ACC112 (cell line): ENCODE results near the gene DOCK2.

Experiments
- H2AFZ ChIP-seq: fragments of 200-600 bp; sonication (generic); one replicate; pipeline ENCODE4 v1.6.0; 2017; ENCODE audit warnings: antibody characterized with exemption, low read length; ENCODE audit not compliant: unreplicated experiment
- H3K27ac ChIP-seq: fragments of 200-600 bp; sonication (generic); 2 replicates; pipeline ENCODE4 v1.5.1; 2014; ENCODE audit warnings: low read depth, mild to moderate bottlenecking, antibody characterized with exemption, low read length, moderate library complexity
- H3K27me3 ChIP-seq: fragments of 200-600 bp; sonication (generic); 2 replicates; pipeline ENCODE4 v1.6.1; 2014; ENCODE audit warnings: mild to moderate bottlenecking, antibody characterized with exemption, low read length, moderate library complexity, mixed read lengths; ENCODE audit not compliant: insufficient read depth
- H3K36me3 ChIP-seq: fragments of 200-600 bp; sonication (generic); 2 replicates; pipeline ENCODE4 v1.6.1; 2016; ENCODE audit warnings: mild to moderate bottlenecking, antibody characterized with exemption, low read length, moderate library complexity, mixed read lengths; ENCODE audit not compliant: insufficient read depth
- H3K4me1 ChIP-seq: fragments of 200-600 bp; sonication (generic); one replicate; pipeline ENCODE4 v1.6.1; 2016; ENCODE audit warnings: low read length, mixed read lengths; ENCODE audit not compliant: insufficient read depth, unreplicated experiment, control insufficient read depth
- H3K4me3 ChIP-seq: fragments of 200-600 bp; sonication (generic); 2 replicates; pipeline ENCODE4 v1.5.1; 2014; ENCODE audit warnings: mild to moderate bottlenecking, low read depth, low read length
- H3K79me2 ChIP-seq: fragments of 200-600 bp; sonication (generic); one replicate; pipeline ENCODE4 v1.6.0; 2016; ENCODE audit warnings: low read length; ENCODE audit not compliant: control insufficient read depth, unreplicated experiment, insufficient read depth

DOCK2 gene

DNA sequence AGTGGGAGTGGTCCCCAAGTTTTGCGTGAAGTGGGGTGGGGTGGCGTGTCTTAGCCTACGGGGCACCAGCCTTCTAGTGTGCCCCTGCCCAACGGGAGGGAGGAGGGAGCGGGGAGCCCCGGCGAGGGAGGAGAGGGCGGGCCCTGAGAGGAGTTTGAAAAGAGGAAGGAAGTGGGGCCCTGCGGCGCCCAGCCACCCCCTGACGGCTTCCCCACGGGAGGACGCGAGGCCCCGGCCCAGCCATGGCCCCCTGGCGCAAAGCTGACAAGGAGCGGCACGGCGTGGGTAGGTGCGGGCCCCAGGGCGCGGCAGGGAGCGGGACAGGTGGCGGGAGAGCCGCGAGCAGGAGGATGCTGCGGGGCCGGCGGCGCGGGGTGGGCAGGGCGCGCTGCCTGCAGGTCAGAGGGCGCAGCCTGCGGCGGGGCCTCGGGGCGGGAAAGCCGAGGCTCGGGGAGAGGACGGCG is at the start of gene DOCK2:
Gene DOCK2, plus strand, starts transcription at position 191 of the 464 bp plus-strand sequence. Its CDS starts 52 bp downstream, at position 243.
- Histone ChIP-seq H2AFZ (peak within 1 kb of the TSS; percentile 58), H3K79me2 (no peaks in the 10 kb centered on the region), H3K4me3 (peak within 1 kb of the TSS; percentile 78), H3K27ac (no peak within 1 kb of the TSS), H3K4me1 (no peaks in the 10 kb centered on the region), H3K27me3 (no peaks in the 10 kb centered on the region), H3K36me3 (no peaks in the 10 kb centered on the region)

DNA sequence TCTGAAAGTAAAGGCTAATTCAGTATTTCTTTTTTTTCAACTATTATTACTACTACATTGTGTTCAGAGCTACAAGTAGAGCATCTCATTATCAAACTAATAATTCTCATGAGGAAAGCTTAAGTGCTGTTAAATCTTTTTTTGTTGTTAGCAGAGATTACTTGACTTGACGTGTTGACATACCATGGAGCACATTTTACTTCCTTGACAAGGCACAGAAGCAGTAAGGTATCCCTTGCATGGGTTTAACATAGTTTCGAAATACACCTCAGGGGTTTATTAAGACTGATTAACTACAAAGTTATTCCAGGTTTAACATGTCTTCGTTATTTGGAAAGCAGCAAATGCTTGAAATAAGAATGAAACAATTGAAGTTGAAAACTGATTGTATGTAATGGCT is 46.5 kb upstream of the DOCK2 start:
- Histone ChIP-seq H3K27ac (no peak overlapping the region), H3K4me1 (peaks cover 52% of the 10 kb centered on the region), H3K36me3 (peaks cover 64% of the 10 kb centered on the region), H2AFZ (no peak overlapping the region), H3K79me2 (peaks cover 73% of the 10 kb centered on the region), H3K4me3 (no peak overlapping the region), H3K27me3 (no peaks in the 10 kb centered on the region)

DNA sequence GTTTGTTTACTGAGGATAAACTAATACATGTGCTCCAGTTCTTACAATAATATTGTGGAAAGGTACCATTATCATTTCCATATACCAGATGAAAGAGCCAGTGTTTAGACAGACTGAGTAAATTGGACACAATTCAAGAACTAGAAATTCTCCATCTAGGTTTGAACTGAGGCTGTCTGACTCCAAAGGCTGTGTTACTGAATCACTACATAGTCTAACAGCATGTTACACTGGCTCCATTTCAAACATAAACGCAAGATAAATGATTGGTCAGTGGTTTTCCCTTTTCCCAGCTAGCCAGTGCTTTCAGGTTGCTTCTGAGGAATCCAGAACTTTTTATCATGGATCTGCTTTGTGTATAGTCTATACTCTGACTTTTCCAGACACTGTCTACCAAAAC is 45.4 kb upstream of the DOCK2 start:
- Histone ChIP-seq H3K27ac (no peak overlapping the region), H2AFZ (no peak overlapping the region), H3K79me2 (peaks cover 63% of the 10 kb centered on the region), H3K36me3 (peaks cover 69% of the 10 kb centered on the region), H3K27me3 (no peaks in the 10 kb centered on the region), H3K4me3 (no peak overlapping the region), H3K4me1 (peaks cover 41% of the 10 kb centered on the region)

DNA sequence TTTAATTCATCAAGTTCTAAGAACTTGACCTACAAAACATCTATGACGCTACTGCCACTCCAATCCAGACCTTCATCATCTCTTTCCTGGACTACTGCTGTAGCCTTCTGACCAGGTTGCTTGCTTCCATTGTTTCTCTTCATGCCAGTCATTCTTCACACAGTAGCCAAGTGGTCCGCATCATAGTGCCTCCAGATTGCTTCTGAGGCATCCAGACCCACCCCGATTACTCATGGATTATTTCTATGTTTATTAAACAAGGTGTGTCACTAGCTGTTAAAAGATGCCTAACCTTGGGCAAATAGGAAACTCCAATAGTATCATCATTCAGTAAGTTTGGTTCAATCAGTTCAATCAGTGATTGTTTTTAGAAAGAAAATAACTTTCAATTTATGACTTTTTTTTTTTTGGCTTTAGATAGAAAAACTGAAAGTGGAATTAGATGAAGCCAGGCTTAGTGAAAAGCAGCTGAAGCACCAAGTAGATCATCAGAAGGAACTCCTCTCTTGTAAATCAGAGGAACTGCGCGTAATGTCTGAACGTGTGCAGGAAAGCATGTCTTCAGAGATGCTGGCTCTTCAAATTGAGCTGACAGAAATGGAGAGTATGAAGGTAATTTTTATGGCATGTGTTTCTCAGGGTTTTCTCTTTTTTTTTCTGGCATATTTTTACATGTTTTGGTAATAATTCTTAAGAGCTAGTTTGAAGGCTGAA is 44.0 kb upstream of the DOCK2 start:
- Histone ChIP-seq H3K36me3 (peaks cover 80% of the 10 kb centered on the region), H3K27ac (no peak overlapping the region; the same call in 1 of the 2 replicates), H3K79me2 (peaks cover 52% of the 10 kb centered on the region)

DNA sequence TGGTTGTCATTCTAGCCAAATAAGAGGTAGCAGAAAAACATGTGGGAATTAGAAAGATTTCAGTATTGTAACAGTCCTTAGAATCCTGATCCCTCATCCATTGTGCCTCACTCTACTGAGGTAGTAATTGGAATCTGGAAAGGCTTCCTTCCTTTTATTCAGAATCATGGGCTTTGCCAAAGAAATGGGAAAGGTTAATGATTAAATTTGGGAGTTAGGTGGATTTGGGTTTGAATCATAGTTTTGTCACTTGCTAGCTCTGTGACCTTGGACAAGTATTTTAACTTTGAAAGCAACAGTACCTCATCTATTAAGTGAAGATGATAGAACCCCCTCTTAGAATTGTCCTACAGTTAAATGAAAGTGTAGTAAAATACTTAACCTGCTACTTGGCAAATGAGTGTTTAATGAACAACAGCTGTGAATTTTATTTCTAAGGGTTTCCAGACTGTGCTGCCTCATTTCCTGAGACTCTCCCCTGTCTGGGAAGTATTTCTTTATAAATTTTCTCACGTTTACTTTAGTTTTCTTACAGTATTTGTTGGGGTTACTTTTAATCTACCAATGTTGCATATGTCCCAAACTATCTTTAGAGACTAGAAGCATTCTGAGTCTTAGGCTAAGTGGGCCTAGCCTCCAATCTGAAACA is 41.8 kb upstream of the DOCK2 start:
- Histone ChIP-seq H3K27ac (no peak overlapping the region), H2AFZ (no peak overlapping the region), H3K79me2 (peaks cover 34% of the 10 kb centered on the region), H3K4me1 (peaks cover 25% of the 10 kb centered on the region), H3K27me3 (no peaks in the 10 kb centered on the region), H3K36me3 (peaks cover 85% of the 10 kb centered on the region), H3K4me3 (no peak overlapping the region)

More for the DNA sequence above, 44.0 kb upstream of the DOCK2 start:
- Histone ChIP-seq H3K4me3 (no peak overlapping the region), H3K4me1 (peaks cover 27% of the 10 kb centered on the region), H3K27me3 (no peaks in the 10 kb centered on the region), H2AFZ (no peak overlapping the region)

DNA sequence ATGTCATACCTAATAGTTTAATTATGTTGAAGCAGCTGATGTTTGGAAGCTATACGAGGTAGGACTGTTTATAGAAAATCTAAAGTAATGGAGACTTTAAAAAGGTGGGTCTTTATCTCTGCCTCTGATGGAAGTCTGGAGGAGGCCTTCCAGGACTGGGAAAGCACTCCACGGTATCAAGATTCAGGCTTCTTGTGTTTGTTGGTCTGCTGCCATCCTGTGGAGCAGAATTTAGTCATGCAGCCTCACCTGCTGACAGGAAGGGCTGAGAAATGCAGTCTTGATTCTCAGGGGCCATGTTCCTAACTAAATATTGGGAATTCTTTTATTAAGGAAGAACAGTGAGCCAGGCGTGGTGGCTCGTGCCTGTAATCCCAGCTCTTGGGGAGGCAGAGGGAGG is 37.6 kb upstream of the DOCK2 start:
- peaks cover 84% of the 10 kb centered on the region for H3K36me3 ChIP-seq
- H2AFZ ChIP-seq = no peak overlapping the region

DNA sequence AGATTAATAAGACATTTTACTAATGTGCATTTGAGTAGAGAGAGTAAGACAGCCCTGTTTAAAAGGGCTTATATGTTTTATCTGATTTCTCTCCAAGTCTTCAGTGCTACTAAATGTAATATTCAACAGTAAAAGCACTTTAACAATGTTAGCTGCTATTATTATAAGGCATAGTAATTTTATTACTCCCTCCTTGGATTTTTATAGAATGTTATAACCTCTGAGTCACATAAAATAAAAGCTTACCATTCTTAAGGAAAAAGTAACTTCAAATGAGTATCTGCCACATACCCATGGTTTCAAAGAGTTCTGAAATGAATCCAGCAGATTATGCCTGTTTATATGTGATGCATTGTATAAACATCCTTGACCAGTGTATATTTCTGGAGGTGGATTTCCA is 34.5 kb upstream of the DOCK2 start:
- no peaks in the 10 kb centered on the region for H3K27me3 ChIP-seq
- H3K4me1 ChIP-seq = peaks cover 18% of the 10 kb centered on the region
- peaks cover 67% of the 10 kb centered on the region for H3K36me3 ChIP-seq
- H2AFZ ChIP-seq = no peak overlapping the region
- H3K27ac ChIP-seq = peak overlapping the region; percentile 54
- H3K4me3 ChIP-seq = no peak overlapping the region
- H3K79me2 ChIP-seq = peaks cover 5% of the 10 kb centered on the region

More for the DNA sequence above, 37.6 kb upstream of the DOCK2 start:
- H3K4me1 ChIP-seq = peaks cover 21% of the 10 kb centered on the region
- H3K4me3 ChIP-seq = no peak overlapping the region
- H3K27me3 ChIP-seq = no peaks in the 10 kb centered on the region
- no peak overlapping the region for H3K27ac ChIP-seq
- peaks cover 13% of the 10 kb centered on the region for H3K79me2 ChIP-seq

DNA sequence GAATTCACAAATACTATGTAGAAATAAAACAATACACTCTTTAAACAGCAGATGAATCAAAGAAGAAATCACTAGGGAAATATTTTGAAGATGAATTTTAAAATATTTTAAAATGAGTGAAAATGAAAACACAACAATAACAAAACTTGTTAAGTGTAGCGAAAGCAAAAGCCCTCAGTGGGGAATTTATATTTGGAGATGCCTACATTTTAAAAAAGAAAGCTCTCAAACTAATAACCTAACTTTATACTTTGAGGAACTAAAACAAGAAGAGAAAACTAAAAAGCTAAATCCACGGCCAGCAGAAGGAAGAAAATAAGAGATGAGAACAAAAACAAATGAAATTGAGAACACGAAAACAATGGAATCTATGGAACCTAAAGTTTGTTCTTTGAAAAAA is 30.8 kb upstream of the DOCK2 start:
- H3K4me3 ChIP-seq = no peak overlapping the region
- H3K4me1 ChIP-seq = peaks cover 16% of the 10 kb centered on the region
- H3K27me3 ChIP-seq = no peaks in the 10 kb centered on the region
- no peak overlapping the region for H3K27ac ChIP-seq
- H3K79me2 ChIP-seq = no peaks in the 10 kb centered on the region
- no peak overlapping the region for H2AFZ ChIP-seq
- H3K36me3 ChIP-seq = peaks cover 31% of the 10 kb centered on the region

DNA sequence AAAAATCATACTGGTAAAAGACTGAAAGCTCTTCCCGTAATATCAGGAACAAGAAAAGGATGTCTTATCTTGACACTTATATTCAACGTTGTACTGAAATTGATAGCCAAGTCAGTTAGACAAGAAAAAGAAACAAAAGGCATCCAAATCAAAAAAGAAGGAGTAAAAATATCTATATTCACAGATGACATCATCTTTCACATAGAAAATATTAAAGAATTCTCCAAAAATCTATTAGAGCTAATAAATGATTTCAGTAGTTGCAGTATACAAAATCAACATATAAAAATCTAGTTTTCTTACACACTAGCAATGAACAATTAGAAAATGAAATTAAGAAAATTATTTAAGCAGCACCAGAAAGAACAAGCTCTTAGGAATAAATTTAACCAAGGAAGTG is 29.2 kb upstream of the DOCK2 start:
- no peaks in the 10 kb centered on the region for H3K79me2 ChIP-seq
- H3K27ac ChIP-seq = no peak overlapping the region
- H3K4me3 ChIP-seq = no peak overlapping the region
- H3K27me3 ChIP-seq = no peaks in the 10 kb centered on the region
- peaks cover 3% of the 10 kb centered on the region for H3K4me1 ChIP-seq
- no peak overlapping the region for H2AFZ ChIP-seq
- H3K36me3 ChIP-seq = peaks cover 17% of the 10 kb centered on the region

DNA sequence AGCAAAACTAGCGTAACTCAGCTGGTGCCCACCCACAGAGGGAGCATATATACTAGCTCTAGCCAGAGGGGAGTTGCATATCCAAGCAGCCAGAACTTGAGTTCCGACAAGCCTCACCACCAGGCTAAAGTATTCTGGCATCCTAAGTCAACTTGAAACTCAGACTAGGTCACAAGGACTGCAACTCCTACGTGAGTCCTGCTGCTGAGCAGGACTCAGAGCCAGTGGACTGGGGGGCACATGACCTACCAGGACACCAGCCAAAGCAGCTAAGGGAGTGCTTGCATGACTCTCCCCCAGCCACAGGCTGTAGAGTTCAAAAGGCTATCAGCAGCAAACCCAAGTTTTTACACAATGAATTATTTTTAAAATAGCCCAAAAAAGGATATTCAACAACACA is 27.4 kb upstream of the DOCK2 start:
- Histone ChIP-seq H3K4me3 (no peak overlapping the region), H3K27ac (no peak overlapping the region), H3K79me2 (no peaks in the 10 kb centered on the region), H3K4me1 (no peaks in the 10 kb centered on the region), H3K27me3 (no peaks in the 10 kb centered on the region), H2AFZ (no peak overlapping the region), H3K36me3 (peaks cover 5% of the 10 kb centered on the region; the same call in 1 of the 2 replicates)

DNA sequence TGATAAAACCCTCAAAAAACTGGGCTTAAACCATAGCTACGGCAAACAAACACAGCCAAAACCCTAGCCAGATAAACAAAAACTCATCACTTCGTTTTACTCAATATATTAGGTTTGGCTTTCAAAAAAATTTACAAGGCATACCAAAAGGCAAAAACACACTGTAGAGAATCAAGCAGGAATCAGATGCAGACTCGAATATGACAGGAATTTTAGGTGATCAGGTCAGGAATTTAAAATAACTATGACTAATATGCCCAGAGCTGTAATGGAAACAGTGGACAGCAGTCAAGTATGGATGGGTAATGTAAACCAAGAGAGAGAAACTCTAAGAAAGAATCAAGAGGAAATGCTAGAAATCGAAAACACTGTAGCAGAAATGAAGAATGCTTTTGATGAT is 26.5 kb upstream of the DOCK2 start:
- no peaks in the 10 kb centered on the region for H3K79me2 ChIP-seq
- H3K27me3 ChIP-seq = no peaks in the 10 kb centered on the region
- no peak overlapping the region; the same call in 1 of the 2 replicates for H3K27ac ChIP-seq
- no peaks in the 10 kb centered on the region for H3K4me1 ChIP-seq
- no peak overlapping the region for H3K4me3 ChIP-seq
- no peak overlapping the region for H2AFZ ChIP-seq
- H3K36me3 ChIP-seq = peaks cover 4% of the 10 kb centered on the region; the same call in 1 of the 2 replicates
